Stimulated activated CD4-positive, alpha-beta T cell treated with anti-CD3 and anti-CD28 coated beads, Interleukin-1b, Interleukin-23, amount 100 ng/mL, for 48 hours (primary cell): ENCODE data around the gene LARGE1.

Experiments
- DNase-seq: peaks from one replicate; pipeline ENCODE4 v3.0.0-alpha.2; 2020

Gene LARGE1

DNA sequence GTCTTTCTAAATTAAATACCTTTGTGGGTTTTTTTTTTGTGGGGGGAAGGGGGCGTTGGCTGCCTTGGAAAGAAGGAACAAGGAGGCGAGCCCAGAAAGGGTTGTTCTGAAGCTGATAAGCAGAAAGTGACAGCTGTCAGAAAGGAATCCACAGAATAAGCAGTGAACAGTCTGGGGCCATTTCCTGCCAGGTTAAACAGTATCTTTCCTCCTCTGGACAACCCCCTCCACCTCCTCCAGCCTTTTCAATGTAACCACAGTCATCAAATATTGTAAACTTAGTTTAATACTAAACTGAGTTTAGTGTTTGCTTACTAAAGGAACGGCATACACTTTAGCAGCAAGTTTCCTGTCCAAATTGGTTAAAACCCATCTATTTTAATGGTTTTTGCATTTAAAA, 590.9 kb downstream of the LARGE1 start:
- DNase-seq, result no peak

DNA sequence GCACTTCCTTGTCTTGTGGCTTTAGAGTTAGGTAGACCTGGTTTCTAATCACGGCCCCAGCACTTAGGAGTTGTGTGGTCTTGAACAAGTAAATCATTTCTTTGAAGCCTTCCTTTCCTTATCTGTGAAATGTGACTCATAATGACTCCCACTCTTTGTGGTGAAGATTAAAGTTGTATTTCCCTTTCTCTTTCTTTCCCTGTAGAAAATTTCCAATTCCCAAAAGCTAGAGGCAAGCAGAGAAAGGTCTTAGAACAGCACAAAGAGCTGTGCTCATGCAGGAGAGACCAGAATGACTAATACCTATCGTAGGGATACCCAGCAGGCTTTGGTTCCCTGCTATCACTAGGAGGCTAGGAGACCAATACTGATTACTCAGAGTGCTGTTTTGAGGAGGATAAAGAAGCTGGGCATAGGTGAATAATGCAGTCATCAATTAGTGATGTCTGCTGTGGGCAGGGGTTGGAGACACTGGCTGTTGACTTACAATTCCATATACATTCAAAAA, 591.4 kb downstream of the LARGE1 start:
- DNase-seq, result peak; percentile 9

DNA sequence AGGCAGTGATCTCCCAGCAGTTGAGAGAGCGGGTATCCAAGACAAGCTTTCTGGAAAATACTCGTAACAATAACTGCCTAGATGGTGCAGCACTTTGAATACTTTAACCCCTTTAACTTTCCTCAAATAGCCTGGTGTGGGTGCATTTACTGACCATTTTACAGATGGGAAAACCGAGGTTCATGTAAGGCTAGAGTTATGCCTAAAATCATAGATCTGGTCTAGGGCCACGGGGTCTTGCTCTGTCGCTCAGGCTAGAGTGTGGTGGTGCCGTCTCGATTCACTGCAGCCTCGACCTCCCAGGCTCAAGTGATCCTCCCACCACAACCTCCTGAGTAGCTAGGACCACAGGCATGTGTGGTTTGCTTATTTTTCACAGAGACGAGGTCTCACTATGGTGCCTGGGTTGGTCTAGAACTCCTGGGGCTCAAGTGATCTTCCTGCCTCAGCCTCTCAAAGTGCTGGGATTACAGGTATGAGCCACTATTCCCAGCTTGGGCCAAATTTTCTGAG, 592.9 kb downstream of the LARGE1 start:
- no peak for DNase-seq

DNA sequence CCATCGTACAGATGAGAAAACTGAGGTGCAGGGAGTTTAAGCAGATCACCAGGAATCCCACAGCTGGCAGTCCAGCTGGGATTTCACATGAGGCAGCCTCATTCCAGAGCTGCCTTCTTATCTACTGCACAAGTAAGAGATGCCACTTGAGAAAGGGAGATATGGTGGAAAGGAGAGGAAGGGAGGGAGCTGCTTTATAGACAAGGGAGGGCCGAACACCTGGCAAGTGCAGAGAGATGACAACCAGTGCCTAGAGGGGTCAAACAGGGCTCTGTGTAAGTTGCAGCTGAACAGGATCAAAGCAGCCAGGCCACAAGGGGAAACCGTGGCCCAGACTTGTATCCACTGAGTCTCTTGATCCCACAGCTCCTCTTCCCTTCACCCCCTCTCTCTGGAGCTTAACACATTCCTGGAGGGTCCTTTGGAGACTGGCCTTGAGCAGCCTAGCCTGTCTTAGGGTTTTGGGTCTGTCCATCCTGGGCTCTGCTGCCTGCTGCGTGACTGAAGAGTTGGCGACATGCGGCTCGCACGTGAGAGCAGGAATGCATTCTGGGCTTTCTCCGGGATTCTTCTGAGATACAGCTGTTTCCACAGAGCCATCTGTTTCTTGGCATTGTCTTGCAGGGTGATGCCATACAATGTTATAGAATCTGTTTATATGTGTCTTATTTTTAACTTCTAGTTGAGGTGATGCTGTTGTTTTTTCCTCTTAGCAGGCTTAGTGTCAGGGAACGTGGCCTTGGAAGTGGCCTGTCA, 593.6 kb downstream of the LARGE1 start:
- no peak for DNase-seq

DNA sequence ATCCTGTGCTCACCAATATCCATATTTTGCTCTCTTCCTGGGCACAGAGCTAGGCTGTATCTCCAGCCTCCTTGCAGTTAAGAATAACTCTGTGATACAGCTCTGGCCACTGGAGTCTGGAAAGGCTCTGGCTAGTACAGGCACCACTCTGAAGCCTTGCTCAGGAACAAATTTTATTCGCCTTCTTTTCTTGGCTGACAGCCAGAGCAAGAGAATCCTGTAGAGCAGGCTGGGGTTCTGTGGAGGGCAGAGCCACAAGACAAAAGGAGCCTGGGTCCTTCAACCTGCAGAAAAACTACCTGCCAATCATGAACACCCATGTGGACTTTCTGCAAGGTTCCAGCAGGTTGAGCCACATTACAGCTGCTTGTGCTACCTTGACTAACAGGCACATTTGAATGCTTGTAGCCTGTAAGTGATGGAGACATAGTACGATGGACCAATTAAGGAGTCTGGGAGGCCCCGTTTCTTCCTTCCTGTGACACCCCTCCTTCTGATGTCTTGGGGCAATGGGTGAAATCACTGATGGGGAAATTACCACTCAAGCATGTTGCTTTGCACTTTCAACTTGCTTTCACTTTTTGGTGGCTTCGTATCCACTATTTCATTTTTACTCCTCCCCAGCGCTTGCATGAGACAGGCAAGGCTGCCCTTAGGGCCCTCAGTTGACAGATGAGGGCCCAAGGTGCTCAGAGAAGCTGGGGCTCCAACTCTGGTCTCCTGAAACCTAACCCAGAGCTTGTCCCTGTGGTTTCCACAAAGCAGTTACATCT, 594.9 kb downstream of the LARGE1 start:
- no peak for DNase-seq

DNA sequence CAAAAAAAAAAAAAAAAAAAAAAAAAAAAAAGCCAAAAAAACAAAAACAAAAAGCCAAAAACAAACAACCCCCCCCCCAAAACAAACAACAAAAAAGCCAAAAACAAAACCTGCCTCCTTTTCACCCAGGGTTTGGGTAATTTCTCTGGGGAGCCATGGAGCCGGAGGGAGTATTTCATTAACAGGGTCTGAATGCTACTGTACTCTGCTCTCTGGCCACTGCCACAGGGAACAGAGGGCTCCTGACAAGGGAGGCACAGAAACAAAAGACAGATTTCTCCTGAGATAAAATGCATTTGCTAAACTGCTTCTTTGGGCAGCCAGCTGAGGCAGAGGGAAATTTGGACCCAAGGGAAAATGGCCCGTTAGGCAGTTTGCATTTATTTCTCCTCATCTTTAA, 596.0 kb downstream of the LARGE1 start:
- DNase-seq, result no peak

DNA sequence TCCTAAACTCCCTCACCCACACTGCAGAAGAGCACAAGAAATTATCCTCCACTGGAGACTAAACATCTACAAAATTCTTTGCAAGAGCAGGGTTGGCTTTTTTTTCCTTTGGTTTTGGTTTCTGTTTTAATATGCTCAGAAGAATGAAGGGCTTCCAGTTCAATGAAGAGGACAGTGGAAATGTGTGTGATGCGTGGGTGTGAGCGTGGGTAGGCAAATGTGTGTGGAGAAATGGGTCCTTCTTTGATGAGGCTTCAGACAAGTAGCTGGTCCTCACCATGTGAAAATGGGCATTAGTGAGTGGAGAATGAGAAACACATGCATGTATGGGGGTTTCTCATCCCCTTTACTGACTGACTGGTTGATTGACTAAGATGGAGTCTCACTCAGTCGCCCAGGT, 598.8 kb downstream of the LARGE1 start:
- no peak for DNase-seq

DNA sequence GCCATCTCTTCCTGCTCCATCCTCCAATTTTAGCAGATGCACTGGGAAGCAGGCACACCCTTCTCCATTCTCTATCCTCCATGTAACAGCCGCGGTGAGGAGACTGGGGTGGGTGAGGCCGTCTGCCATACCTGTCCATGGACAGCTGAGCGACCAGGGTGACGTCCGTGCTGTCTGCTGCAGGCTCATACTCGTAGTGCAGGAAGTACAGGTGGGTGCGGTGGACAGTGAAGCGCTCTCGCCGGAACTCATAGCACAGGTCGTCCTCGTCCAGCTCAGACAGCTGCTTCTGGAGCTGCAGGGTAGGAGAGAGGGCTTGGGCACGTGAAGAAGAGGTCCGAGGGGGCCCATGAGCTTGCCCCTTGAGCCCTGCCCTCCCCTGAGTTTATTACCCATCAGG, 604.3 kb downstream of the LARGE1 start:
- no peak for DNase-seq

DNA sequence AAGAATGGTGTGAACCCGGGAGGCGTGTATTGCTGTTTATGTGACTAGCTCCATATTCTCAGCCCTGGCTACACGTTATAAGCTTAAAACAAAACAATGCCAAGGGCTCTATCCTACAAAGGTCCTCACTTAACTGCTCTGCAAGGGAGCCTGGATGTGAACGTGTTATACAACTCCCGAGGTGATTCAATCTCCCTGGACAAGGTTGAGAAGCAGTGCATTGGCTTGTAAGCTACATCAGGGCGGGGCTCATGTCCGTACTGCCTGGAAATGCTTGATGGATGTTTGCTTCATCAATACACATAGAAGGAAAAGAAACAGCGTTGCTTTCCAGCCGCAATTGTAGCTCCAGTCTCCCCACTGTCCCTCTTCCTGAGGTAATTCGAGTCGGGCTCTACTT, 605.2 kb downstream of the LARGE1 start:
- no peak for DNase-seq

DNA sequence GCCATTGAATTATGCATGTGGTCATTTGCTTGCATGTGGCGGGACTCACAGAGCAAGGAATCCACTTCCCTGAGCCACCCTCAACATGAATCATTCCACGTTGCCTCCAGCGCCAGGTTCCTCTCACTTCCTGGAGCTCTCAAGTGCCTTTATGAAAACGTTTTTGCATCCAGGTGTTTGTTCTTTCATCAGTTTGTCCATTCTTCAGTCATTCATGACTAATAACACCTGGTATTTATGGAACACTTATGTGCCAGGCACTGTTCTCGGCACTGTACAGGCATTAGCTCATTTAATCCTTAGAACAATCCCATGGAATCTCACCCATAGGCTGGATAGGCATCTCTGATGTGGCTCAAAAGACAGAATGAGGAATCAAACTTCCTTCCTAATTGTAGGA, 606.0 kb downstream of the LARGE1 start:
- no peak for DNase-seq

DNA sequence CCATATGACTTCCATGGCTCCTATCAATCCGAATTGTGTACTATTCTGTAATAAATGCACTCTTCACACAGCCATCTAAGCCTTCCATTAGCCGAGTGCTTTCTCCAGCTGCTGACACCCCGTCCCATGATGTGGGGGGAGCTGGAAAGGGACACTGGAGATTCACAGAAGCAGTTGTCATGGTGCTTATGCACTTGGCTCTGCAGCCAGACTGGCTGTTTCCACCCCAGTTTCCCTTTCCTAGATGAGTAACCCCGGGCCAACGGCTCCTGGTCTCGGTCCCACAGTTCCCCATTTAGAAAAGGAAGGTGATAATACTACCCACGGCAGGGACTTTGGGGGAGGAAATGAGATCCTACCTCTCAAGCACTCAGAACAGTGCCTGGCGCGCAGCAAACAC, 617.2 kb downstream of the LARGE1 start:
- no peak for DNase-seq

DNA sequence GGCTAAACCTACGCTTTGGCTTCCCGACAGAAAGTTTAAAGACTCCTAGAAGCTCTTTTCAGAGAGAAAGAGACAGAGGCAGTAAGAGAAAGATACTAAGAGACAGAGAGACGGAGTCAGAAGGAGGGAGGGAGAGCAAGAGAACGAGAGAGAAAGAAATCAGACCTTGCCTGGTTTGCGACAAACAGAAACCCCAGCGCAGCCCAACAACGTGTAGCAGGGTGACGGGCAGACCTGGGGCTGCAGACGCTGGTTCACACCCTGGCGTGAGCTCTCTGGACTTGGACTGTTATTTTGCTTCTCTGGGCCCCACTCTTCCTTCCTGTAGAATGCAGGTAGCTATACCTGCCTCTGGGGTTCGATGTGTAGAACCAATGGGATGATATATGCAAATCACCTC, 617.7 kb downstream of the LARGE1 start:
- no peak for DNase-seq

DNA sequence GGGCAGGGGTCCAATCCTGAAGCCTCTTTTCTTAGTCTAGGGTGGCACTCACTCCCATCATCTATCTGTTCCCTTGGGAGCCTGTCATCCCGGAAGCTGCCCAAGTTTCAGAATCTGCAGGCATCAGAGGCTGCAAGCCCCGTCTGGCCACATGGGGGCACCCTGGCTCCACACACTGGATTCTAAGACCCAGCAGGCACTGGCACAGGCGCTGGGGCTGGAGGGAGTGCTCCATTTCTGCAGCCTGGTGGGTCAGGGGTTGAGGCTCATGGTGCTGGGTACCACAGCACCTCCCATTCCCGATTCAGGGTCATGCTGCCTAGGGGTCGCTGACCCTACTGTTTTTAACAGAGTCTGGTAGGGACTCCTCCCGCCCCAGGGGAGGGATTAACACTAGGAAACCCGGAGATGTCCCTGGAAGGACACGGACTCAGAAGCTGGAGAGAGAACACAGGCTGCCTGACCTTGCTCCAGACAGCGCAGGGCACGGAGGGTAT, 618.2 kb downstream of the LARGE1 start:
- peak; percentile 66 for DNase-seq

DNA sequence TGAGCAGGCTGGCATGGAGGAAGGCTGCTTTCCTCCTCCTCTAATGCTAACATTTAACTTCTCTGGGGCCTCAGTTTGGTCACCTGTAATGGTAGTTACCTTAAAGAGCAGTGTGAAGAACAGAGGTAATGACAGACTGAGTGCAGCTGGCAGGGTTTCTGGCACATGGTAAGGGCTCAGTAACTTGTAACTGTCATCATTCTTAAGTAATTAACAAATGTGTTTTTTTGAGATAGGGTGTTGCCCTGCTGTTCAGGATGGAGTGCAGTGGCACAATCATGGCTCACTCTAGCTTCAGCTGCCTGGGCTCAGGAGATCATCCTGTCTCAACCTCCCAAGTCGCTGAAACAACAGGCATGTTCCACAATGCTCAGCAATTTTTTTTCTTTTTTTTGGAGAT, 620.1 kb downstream of the LARGE1 start:
- no peak for DNase-seq

DNA sequence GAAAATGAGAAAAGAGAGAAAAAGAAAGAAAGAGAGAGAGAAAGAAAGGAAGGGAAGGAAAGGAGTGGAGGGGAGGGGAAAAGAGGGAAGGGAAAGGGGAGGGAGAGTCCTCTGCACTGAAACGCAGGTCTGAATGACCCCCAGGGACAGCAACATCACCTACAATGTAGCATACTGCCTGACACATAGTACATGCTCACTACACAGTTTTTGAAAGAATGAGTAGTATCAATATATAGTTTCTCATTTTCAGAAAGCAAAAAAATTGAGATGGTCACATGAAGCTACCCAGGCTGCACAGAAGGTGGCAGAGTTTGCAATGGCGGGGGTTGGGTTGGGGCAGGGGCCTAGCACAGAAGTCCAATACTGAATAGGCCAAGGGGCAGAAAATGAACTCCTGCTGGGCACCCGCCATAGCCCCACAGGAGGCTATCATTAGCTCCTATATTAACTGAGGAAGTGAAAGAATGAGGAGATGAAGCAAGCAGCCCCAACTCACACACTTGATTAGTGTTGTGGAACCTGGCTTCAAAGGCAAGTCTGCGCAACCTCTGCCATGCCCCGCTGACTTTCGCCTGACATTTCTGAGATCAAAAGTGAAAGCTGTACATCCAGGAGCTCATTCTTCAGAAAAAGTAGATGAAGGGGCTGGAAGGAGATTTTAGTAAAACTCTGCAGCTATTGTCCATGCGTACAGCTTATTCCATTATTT, 620.9 kb downstream of the LARGE1 start:
- no peak for DNase-seq

DNA sequence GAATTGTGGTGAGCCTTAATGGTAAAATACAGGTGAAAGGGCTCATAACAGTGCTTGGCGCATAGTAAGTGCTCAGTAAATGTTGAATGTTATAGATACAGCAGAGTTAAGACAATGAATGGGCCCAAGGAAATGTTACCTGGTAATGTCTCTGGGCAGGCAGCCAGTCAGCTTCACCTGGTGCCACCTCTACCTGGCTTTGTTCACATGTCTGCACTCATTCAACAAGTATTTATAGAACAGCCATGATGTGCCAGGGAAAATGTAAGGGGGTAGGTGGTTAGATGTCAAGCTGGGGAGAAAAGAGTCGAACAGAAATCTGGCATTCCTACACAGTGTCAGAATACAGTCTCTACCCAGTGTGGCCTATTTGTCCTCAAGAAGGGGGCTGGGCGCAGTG, 623.3 kb downstream of the LARGE1 start:
- DNase-seq, result no peak

DNA sequence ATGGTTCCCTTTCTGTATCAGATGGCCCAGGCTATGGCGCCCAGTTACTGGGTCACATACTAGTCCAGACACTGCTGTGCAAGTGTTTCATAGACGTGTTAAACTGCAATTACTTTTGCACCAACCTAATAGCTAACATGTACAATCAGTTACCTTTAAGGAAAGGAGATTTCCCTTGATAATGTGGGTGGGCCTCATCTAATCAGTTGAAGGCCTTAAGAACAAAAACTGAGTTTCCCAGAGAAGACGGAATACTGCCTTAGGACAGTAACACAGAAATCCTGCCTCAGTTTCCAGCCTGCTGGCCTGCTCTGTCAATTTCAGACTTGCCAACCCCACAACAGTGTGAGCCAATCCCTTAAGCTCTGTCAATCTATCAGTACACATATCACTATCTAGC, 632.2 kb downstream of the LARGE1 start:
- DNase-seq, result no peak

DNA sequence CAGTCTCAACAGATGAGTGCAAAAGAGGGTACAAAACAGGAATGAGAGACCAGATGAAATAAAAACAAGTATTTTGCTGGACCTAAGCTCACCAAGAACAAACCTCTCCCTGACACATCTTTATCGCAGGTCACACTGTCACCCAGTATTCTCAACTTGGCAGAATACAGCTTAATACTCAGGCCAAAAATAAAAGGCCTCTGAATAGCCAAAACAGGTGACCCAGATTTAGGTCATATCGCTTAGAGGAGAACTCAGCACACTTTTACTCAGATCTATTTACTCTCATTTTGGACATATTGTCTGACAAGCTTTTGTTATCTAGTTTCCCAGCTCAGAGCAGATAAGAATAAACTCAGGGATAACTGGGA, 645.2 kb downstream of the LARGE1 start:
- DNase-seq, result no peak

DNA sequence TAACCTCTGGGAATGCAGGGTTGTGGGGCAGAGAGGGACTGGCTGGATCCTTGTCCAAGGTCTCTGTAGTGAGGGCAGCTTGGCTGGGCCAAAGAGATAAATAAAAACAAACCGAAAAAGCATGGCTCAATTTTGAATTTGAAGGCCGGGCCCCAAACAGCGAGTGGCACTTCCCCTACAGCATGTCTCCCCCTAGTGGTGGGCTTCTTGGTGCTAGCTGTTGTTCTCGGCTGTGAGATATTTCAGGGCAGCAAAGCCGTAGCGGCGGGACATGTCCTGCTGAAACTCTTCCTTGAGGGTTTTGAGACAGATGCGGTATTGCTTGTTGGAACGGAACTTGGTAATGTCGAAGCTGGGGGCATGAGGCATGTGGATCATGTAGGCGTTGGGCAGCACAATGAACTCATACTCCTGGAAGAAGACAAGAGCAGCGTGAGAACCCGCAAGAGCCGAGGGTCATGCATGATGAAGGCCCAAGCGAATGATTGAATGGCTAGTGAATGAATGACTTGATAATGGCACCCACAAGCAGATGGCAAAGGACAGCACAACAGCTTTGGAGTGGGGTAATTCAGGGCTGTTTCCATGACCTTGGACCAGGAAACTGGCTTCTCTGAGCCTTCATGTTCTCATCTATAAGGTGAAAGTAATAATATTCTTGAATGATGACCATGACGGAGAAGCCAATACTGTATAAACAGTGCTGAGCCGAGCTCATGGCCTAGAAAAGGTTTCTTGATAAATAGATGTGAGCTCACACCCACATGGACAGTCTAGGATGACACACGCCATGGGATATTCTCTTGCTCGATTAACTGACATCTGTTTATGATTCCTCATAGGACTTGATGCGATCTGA, 645.8 kb downstream of the LARGE1 start:
- peak; percentile 19 for DNase-seq

DNA sequence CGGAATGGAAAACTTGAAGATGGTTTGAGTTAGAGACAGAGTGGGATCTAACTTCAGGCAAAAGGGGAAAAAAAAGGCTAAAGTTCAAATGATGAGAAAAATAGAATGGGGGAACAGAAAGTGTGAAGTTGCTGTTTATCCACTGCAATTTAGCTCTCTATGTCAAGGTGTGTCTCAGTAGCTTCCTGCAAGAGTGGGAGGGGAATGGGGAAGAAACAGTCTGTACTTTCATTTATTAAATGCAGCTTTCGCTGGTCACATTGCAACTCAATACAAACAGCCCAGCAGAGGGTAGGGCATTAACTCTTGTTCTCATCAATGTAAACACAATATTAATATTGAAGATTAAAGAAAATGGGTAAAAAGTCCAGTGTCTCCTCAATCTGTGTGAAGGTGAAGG, 647.4 kb downstream of the LARGE1 start:
- DNase-seq, result no peak

DNA sequence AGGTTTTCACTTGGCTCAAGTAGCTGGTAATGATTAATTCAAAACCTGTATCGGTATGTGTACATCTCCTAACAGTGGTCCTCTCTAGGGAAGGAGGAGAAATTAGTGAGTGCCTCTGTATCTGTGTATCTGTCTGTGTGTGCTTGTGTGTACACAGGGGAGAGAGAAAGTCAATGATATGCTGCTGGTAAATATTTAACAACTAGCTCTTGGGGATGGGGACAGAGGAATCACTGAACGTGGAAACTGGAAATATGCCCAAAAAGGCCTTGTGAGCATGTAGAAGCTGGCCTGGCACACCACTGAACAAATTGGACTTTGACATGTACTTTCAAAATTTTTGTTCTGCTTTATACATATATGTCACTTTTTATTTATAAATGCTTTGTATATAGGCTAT, 648.1 kb downstream of the LARGE1 start:
- DNase-seq, result no peak

DNA sequence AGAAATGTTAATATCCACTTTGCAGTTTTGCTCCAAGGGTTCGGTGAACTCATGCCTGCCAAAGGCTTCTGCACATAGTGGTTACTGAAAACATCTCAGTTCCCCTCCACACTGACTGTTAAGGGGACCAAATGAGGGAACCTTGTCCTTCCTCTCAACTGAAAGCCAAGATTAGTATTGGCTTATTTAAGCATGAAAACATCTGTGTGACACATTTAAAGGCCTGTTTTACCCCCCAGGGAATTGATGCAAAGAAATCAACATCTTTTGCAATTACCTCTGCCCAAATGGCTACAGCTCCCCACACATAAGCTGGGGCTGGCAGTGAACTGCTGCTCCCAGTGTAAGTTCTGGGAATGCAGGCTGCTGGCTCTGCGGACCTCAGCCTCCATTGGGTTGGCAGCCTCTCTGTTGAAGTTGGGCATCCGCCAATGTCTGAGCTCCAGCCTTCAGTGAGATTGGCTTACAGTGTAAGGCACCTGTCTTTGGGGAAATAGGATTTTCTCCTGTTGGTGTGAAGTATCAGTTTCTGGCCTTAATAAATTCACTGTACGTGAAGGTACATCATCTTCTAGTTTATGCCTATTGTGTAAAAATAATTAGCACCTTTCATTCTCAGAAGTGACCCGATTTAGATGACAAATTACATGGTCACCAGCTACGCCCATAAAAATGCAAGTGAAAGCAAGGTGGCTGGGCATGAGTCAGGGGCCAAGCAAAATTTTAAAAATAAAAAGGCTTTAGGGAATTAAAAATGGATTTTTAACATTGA, 648.7 kb downstream of the LARGE1 start:
- DNase-seq, result no peak
